HepG2 (cell line): ENCODE results near the gene SEPTIN2. TPM values are rescaled to one million over a fixed set of nuclear protein-coding genes. Genes with fewer than 3 reads are reported as not detected.

Experiments used
- AGO1 ChIP-seq: fragments of 200-400 bp; formaldehyde crosslinking; IDR thresholded peaks from 2 replicates; pipeline ENCODE4 v1.6.1; 2017; ENCODE audit warnings: mild to moderate bottlenecking, low read depth, low read length, moderate library complexity; ENCODE audit not compliant: poor library complexity, severe bottlenecking
- HNRNPK ChIP-seq: fragments of 200-400 bp; formaldehyde crosslinking; IDR thresholded peaks from 2 replicates; pipeline ENCODE4 v1.6.1; 2018; ENCODE audit warnings: low read length, low read depth, moderate library complexity, mild to moderate bottlenecking; ENCODE audit not compliant: poor library complexity, severe bottlenecking
- KMT2A ChIP-seq: sonication (generic); formaldehyde crosslinking; IDR thresholded peaks from 2 replicates; pipeline ENCODE4 v1.4.0; 2020; ENCODE audit warnings: missing genetic modification reagents
- NRL ChIP-seq: sonication (generic); formaldehyde crosslinking; IDR thresholded peaks from 2 replicates; pipeline ENCODE4 v1.5.0; 2020; ENCODE audit warnings: missing genetic modification reagents, mild to moderate bottlenecking, moderate library complexity, borderline replicate concordance
- POLR2AphosphoS5 ChIP-seq: IDR thresholded peaks from 2 replicates; pipeline ENCODE4 v1.6.1; 2012; ENCODE audit warnings: low read depth, low read length
- SAP130 ChIP-seq: IDR thresholded peaks from 2 replicates; pipeline ENCODE4 v1.6.1; 2016; ENCODE audit warnings: low read depth
- ZMAT3 ChIP-seq: sonication (generic); formaldehyde crosslinking; conservative IDR thresholded peaks from 2 replicates; pipeline ENCODE4 v1.7.0; 2021; ENCODE audit warnings: missing genetic modification reagents
- ZNF350 ChIP-seq: sonication (generic); formaldehyde crosslinking; IDR thresholded peaks from 2 replicates; pipeline ENCODE4 v1.4.0; 2020; ENCODE audit warnings: mild to moderate bottlenecking, low read depth, missing genetic modification reagents, borderline replicate concordance
- ZNF441 ChIP-seq: sonication (generic); formaldehyde crosslinking; IDR thresholded peaks from 2 replicates; pipeline ENCODE4 v1.7.0; 2021; ENCODE audit warnings: missing genetic modification reagents, borderline replicate concordance
- ZNF451 ChIP-seq: sonication (generic); formaldehyde crosslinking; IDR thresholded peaks from 2 replicates; pipeline ENCODE4 v1.5.0; 2020; ENCODE audit warnings: mild to moderate bottlenecking, missing genetic modification reagents
- ZNF737 ChIP-seq: sonication (generic); formaldehyde crosslinking; IDR thresholded peaks from 2 replicates; pipeline ENCODE4 v1.5.0; 2020; ENCODE audit warnings: missing genetic modification reagents, mild to moderate bottlenecking, borderline replicate concordance
- polyA plus RNA-seq, 8 experiments: library from polyadenylated mRNA; depleted of rRNA in 3 of 8; stranded (reverse) in 7 of 8; unstranded in 1 of 8; fragments of >200 nt; fragmentation: Illumina TruSeq in 4 of 8; extraction: Trizol in 4 of 8; gene quantifications; 2 replicates each; pipeline versions ENCODE4 v1.2.1 to v1.2.3, GENCODE V29; 2011 to 2016; ENCODE audit warnings: low read depth in 4 of 8, missing spikeins in 1 of 8, mixed read lengths in 1 of 8; ENCODE audit not compliant: insufficient read depth in 1 of 8
- total RNA-seq, 5 experiments: library from RNA; depleted of rRNA; stranded (reverse); fragments of >200 nt; fragmentation: Illumina TruSeq; extraction: Trizol; gene quantifications; 2 replicates each; pipeline ENCODE4 v1.2.3, GENCODE V29; 2016; ENCODE audit warnings: low read depth in 1 of 5
- TF ChIP-seq, protein P1 (sequence below): sonication (generic); formaldehyde crosslinking; IDR thresholded peaks from 2 replicates; pipeline ENCODE4 v1.5.0; 2020; ENCODE audit warnings: mild to moderate bottlenecking, missing genetic modification reagents, borderline replicate concordance
- TF ChIP-seq, protein P2 (sequence below): IDR thresholded peaks from 2 replicates; pipeline ENCODE4 v1.6.1; 2012; ENCODE audit warnings: inconsistent platforms
- TF ChIP-seq, protein P3 (sequence below), 2 experiments: fragments of 450-650 bp in 1 of 2; sonication (generic) in 1 of 2; formaldehyde crosslinking in 1 of 2; IDR thresholded peaks; 2 replicates each; pipeline versions ENCODE4 v1.6.1 to v1.8.0; 2016 to 2022; ENCODE audit warnings: antibody characterized with exemption in 1 of 2, mild to moderate bottlenecking in 1 of 2, missing genetic modification reagents in 1 of 2

The SEPTIN2 gene
- total and polyA plus RNA-seq, 2 of the 13 experiments (the other 11 are each of a cell fraction or from before 2014, with no cell fraction given) = 493 to 733 TPM

DNA sequence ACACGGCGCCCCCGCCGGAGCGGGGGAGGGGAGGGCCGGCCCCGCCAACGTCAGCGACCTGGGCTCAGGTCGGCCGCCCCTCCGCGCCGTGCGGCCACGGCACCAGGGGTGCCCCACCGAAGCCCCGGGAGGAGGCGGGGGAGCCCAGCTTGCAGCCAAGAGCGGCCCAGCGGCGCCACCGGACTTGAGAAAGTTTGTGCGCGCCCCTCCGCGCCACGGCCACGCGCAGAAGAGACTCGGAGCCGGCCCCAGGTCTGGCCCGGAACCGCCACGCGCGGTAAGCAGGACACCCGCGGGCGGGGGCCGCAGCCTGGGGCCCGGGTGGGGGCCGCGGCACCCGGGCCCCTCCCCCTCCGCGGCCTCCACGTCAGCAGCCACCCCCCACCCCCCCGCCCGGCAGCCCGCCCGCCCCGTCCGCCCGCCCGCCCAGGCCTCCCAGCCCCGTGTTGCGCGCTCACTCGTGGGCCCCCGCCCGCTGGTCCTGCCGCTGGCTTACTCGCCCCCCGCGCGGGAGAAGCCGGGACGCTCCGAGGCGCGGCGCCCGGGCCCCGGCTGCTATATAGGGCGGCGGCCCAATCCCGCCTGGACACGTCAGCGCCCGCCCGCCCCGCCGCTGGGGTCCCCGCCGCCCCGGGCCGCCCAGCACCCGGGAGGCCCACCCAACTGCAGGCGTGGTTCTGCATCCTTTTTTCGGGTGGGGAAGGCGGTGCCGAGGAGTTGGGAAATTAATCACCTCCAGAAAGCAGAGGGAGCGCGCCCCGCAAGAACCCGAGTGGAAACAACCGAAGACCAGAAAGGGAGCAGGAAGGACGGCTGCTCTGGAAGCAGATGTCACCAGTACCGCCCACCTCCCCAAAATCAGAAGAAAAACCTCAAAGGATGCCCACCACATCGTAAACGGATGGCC is 43.2 kb upstream of the SEPTIN2 start (continued):
- TF ChIP-seq, protein P1, sequence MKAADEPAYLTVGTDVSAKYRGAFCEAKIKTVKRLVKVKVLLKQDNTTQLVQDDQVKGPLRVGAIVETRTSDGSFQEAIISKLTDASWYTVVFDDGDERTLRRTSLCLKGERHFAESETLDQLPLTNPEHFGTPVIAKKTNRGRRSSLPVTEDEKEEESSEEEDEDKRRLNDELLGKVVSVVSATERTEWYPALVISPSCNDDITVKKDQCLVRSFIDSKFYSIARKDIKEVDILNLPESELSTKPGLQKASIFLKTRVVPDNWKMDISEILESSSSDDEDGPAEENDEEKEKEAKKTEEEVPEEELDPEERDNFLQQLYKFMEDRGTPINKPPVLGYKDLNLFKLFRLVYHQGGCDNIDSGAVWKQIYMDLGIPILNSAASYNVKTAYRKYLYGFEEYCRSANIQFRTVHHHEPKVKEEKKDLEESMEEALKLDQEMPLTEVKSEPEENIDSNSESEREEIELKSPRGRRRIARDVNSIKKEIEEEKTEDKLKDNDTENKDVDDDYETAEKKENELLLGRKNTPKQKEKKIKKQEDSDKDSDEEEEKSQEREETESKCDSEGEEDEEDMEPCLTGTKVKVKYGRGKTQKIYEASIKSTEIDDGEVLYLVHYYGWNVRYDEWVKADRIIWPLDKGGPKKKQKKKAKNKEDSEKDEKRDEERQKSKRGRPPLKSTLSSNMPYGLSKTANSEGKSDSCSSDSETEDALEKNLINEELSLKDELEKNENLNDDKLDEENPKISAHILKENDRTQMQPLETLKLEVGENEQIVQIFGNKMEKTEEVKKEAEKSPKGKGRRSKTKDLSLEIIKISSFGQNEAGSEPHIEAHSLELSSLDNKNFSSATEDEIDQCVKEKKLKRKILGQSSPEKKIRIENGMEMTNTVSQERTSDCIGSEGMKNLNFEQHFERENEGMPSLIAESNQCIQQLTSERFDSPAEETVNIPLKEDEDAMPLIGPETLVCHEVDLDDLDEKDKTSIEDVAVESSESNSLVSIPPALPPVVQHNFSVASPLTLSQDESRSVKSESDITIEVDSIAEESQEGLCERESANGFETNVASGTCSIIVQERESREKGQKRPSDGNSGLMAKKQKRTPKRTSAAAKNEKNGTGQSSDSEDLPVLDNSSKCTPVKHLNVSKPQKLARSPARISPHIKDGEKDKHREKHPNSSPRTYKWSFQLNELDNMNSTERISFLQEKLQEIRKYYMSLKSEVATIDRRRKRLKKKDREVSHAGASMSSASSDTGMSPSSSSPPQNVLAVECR = peak; percentile 73; the same call in 1 of the 2 replicates
- TF ChIP-seq ZNF737 (CRISPR knock-in tag) (no peak), ZNF451 (CRISPR knock-in tag) (peak; percentile 44; the same call in 1 of the 2 replicates), SAP130 (CRISPR knock-in tag) (peak; percentile 55; the same call in 1 of the 2 replicates), ZNF441 (CRISPR knock-in tag) (0 out of 2 replicates have a peak, but pooled peaks have one; percentile 2), AGO1 (peak; percentile 18), NRL (CRISPR knock-in tag) (0 out of 2 replicates have a peak, but pooled peaks have one; percentile 41), KMT2A (no peak), HNRNPK (peak; percentile 71), POLR2AphosphoS5 (peak; percentile 60), ZMAT3 (CRISPR knock-in tag) (peak; percentile 86), ZNF350 (CRISPR knock-in tag) (no peak)
- TF ChIP-seq, protein P2, sequence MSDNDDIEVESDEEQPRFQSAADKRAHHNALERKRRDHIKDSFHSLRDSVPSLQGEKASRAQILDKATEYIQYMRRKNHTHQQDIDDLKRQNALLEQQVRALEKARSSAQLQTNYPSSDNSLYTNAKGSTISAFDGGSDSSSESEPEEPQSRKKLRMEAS = peak; percentile 29; the same call in 1 of the 2 replicates
- TF ChIP-seq, protein P3, sequence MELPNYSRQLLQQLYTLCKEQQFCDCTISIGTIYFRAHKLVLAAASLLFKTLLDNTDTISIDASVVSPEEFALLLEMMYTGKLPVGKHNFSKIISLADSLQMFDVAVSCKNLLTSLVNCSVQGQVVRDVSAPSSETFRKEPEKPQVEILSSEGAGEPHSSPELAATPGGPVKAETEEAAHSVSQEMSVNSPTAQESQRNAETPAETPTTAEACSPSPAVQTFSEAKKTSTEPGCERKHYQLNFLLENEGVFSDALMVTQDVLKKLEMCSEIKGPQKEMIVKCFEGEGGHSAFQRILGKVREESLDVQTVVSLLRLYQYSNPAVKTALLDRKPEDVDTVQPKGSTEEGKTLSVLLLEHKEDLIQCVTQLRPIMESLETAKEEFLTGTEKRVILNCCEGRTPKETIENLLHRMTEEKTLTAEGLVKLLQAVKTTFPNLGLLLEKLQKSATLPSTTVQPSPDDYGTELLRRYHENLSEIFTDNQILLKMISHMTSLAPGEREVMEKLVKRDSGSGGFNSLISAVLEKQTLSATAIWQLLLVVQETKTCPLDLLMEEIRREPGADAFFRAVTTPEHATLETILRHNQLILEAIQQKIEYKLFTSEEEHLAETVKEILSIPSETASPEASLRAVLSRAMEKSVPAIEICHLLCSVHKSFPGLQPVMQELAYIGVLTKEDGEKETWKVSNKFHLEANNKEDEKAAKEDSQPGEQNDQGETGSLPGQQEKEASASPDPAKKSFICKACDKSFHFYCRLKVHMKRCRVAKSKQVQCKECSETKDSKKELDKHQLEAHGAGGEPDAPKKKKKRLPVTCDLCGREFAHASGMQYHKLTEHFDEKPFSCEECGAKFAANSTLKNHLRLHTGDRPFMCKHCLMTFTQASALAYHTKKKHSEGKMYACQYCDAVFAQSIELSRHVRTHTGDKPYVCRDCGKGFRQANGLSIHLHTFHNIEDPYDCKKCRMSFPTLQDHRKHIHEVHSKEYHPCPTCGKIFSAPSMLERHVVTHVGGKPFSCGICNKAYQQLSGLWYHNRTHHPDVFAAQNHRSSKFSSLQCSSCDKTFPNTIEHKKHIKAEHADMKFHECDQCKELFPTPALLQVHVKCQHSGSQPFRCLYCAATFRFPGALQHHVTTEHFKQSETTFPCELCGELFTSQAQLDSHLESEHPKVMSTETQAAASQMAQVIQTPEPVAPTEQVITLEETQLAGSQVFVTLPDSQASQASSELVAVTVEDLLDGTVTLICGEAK (IDR thresholded peaks at IDR 0.05) = no peak
- TF ChIP-seq, protein P3 (CRISPR knock-in tag; IDR thresholded peaks at IDR 0.05) = peak; percentile 15; the same call in 1 of the 2 replicates
